ENCODE data around the gene COMMD4.

DNA sequence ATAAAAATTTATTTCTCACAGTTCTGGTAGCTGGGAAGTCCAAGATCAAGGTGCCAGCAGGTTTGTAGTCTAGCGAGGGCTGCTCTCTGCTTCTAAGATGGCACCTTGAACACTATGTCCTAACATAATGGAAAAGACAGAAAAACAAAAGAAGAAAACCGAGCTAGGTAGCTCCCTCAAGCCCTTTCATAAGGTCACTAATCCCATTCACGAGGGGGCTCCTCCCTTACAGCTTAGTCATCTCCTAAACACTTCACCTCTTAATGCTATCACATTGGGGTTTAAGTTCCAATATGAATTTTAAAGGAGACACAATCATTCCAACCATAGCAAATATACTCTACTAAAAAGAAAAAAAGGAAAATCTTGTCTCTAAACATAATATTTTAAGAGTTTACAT, 29.7 kb upstream of the COMMD4 start:
- TF ChIP-seq, protein P1, sequence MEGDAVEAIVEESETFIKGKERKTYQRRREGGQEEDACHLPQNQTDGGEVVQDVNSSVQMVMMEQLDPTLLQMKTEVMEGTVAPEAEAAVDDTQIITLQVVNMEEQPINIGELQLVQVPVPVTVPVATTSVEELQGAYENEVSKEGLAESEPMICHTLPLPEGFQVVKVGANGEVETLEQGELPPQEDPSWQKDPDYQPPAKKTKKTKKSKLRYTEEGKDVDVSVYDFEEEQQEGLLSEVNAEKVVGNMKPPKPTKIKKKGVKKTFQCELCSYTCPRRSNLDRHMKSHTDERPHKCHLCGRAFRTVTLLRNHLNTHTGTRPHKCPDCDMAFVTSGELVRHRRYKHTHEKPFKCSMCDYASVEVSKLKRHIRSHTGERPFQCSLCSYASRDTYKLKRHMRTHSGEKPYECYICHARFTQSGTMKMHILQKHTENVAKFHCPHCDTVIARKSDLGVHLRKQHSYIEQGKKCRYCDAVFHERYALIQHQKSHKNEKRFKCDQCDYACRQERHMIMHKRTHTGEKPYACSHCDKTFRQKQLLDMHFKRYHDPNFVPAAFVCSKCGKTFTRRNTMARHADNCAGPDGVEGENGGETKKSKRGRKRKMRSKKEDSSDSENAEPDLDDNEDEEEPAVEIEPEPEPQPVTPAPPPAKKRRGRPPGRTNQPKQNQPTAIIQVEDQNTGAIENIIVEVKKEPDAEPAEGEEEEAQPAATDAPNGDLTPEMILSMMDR (IDR thresholded peaks at IDR 0.05), result no peak
- no peak for TF ChIP-seq POLR2AphosphoS5 (IDR thresholded peaks at IDR 0.05)

Data from suprapubic skin (tissue), 3 donors.